NOMO-1 treated with dmso at 0.1 percent for 144 hours (cell line): ENCODE measurements around the gene OR6Y1.

Experiments
- DNase-seq: peaks from one replicate; lab custom pipeline; 2025; ENCODE audit not compliant: unreplicated experiment; lab: John Stamatoyannopoulos, UW

OR6Y1 gene

DNA sequence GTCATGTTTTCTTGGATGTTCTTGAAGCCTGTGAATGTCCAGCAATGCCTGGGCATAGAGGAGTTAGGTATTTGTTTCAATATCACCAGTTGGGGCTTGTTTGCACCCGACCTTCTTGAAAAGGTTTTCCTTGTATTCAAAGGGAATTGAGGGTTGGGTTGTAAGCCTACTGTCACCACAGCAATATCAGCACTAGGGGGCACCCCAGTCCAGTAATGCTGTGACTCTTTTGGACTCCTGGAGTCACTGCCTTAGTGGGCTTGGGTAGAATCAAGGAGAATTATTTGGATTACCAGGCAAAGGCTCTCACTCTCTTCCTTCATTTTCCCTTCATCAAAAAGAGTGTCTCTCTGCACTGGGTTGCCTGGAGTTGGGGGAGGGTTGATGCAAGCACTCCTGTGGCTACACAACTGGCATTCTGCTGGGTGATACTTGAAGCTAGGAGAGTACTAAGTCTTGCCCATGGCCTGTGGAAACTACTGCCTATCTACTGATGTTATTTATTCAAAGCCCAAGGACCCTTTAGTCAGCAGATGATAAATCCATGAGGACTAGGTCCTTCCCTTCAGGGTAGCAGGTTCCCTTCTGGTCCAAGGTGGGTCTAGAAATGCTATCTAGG lies 47.7 kb downstream of the OR6Y1 start:
- DNase-seq = no peak

DNA sequence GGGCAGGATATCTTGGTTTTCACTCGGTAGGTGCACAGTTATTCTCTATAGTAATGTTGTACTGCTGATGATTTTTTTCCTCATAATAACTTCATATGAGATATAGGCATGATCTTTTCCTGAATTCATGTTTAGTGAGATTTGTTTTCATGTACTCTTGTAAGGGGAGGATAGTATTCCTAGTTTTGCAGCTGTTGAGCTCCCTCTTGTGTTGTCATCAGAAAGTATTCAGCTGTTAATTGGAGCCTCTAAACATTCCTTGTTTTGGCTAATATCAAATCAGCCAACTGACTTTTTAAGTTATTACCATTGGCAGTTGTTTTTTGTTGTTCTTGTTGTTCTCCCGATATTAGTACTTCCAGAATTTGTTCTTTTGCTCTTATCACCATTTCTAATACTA lies 57.8 kb downstream of the OR6Y1 start:
- DNase-seq = peak; percentile 44

DNA sequence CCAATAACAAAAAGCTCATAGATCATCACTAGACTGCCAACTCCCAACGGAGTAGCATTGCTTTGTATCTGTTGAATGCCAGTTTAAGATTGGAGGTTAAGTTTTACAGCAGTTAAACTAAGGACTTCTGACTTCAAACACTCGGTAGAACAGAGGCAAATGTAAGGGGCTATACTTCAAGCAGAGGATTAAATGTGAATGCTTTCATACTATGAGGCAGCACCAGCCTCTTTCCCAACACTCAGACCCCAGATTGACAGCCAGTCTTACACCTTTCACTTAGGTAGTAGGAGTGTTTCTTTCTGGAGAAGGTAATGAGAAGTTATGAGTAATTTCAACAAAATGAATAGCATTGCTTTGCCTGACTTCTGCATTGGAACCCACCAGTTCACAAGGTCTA lies 59.4 kb downstream of the OR6Y1 start:
- DNase-seq = no peak
